Fibroblast of skin of abdomen (primary cell): ENCODE results near the gene TENM4. TPM values are rescaled to one million over a fixed set of nuclear protein-coding genes. Genes with fewer than 3 reads are reported as not detected.

ENCODE experiments used
- DNase-seq: peaks from one replicate; pipeline ENCODE4 v3.0.0-alpha.2; 2013
- polyA plus RNA-seq, 2 experiments: library from polyadenylated mRNA; unstranded; fragments of 120-200 nt; gene quantifications; one replicate each; pipeline ENCODE4 v1.2.1, GENCODE V29; 2013; ENCODE audit not compliant: insufficient read length in 2 of 2

TENM4 gene
- polyA plus RNA-seq (2013, experiment 1 of 2; ENCODE audit: insufficient read length), result 13.2 TPM
- 10.7 TPM for polyA plus RNA-seq (2013, experiment 2 of 2; ENCODE audit: insufficient read length)

DNA sequence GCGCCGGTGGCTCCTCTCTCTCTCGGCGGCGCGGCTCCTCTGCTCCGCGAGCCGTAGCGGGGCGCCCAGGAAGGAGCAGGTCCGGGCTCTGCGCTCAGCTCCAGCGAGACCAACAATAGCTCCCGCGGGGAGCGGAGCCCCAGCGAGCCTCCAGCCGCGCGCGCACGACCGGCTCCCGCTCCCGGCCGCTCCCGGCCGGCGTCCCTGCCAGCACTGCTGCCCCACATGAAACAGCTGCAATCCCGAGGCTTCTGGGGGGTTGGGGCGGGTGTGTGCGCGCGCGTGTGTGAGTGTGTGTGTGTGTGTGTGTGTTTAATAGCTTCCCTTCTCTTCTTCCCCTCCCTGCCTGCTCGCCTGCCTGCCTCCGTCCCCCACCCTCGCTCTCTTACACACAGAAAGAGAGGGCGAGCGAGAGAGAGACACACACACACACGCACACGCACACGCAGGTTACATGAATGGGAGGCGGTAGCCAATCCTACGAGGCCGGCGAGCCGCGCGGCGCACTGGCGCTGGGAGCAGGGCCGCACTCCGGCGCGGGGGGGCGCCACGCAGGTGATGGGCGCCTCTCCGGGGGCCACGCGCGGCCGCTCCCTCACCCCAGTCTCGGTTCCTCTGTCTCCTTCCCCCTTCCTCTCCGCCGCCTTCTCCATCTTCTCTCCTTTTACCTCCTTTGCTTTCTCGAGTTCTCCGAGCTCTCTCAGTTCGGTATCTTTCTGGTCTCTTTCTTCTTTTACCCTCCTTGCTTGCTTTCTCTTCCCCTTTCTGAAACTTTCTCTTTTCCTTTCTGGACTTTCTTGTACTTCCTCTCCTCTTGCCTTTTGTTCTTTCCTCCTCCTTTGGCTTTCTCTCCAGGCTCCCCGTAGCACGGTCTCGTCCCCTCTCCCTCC lies at the start of gene TENM4:
TSS of gene TENM4 (minus strand) at position 460 of the 890 bp plus-strand sequence. CDS start 371,086 bp downstream, outside the sequence.
- peak; percentile 94 for DNase-seq

- peak; percentile 35 for DNase-seq
These were observed 47.5 kb upstream of the TENM4 start for GRCh38 chr11:79488286-79488685.

DNA sequence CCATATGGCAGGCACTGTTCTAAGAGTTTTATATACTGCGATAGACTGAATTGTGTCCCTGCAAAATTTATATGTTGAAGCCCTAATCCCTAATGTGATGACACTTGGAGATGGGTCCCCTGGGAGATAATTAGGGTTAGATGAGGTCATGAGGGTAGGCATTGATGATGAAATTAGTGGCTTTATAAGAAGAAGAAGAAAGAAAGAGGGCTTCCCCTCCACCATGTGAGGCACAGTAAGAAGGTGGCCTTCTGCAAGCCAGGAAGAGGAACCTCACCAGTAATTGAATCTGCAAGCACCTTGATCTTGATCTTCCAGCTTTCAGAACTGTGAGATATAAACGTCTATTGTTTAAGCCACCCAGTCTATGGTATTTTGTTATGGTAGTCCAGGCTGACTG lies 46.6 kb upstream of the TENM4 start:
- no peak for DNase-seq

GRCh38 chr11:79486242-79486984 lies 45.6 kb upstream of the TENM4 start:
- DNase-seq, result no peak

GRCh38 chr11:79485694-79486093 lies 44.9 kb upstream of the TENM4 start:
- DNase-seq, result no peak

DNA sequence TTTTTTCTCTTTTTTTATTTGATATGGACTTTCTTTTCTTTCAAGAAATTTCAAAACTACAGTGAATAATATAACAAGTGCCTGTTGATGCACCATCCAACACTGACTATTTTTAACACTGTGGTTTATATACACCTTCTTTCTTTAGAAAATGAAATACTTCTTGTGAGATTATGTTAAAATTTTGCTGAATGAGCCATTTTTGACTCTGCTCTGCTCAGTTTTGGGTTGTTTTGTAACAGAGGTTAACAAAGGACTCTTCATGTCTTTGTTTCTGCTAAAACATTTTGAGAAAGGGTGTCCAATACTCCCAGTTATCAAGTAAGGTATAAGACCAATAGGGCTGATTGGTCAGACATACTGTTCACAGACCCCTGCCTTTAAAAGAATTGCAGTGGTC lies 44.0 kb upstream of the TENM4 start:
- no peak for DNase-seq

GRCh38 chr11:79482800-79483199 lies 42.0 kb upstream of the TENM4 start:
- DNase-seq, result no peak

- no peak for DNase-seq
These were observed 41.0 kb upstream of the TENM4 start for GRCh38 chr11:79481795-79482194.

DNA sequence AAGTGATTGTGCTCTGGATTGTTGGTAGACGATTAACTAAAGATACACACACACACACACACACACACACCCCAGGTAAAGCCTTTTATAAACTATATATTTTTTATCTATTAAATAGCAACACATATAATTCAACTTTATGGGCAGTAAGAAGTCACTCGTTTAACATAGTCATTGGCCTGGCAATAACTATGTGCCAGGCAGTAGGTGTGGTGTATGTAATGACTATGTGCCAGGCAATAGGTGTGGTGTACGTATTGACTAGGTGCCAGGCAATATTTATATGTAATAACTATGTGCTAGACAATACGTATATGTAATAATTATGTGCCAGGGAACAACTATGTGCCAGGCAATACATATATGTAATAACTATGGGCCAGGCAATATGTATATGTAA lies 40.0 kb upstream of the TENM4 start:
- no peak for DNase-seq

- no peak for DNase-seq
These were observed 32.1 kb upstream of the TENM4 start for GRCh38 chr11:79472819-79473529.

DNA sequence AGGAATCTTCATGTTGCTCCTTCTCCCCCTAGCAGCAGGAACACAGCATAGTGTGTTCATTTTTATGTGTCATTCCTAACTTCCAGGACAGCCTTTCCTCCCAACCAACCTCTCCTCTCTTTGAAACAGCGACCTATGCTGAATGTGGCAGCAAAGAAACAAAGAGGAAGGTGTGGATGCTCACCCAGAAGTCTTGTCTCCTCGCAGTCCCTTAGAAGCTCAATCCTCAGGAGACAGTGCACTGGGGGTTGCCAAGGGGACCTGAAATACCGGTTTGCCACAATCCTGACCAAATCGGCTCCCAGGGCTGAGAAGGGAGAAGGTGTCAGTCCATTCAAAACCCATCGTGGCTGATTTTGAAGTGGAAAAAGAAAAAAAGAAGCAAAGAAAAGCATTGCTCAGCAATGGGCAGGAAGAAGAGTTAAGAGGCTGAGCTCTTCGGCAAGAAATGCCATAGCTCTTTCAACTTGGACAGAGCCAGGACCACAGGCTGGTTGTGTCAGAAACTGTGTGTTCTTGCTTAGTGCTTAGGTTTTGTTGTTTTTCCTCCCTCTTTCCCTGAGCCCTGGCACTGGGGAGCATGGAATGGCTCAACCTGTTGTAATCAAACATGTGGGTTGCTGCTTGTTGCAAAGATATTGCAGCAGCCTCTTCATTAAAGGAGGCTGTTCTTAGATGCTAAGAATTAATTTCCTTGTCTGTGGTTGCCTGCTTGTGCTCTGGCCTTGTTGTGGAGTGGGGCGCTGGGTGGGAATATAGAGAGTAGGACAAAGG lies 30.4 kb upstream of the TENM4 start:
- no peak for DNase-seq

- no peak for DNase-seq
These were observed 29.3 kb upstream of the TENM4 start for GRCh38 chr11:79470161-79470560.

GRCh38 chr11:79467761-79468160 lies 26.9 kb upstream of the TENM4 start:
- DNase-seq, result no peak

DNA sequence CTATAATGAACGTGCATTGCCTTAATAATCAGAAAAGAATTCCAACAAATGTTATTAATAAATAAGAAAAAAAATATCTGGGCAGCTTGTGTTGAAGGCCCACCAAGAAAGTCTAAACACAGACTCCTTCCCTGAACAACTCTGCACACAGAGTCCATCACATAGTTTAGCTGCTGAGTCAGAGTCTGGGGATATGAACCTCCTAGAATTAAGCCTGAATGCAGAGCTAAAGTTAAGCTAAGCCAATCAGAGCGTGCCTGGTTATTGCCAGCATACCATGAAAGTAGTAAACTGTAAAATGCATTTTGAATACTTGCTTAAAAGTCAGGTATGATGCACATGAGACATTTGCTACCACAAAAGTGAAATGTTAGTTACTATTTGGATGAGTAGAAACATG lies 25.6 kb upstream of the TENM4 start:
- peak; percentile 85 for DNase-seq

DNA sequence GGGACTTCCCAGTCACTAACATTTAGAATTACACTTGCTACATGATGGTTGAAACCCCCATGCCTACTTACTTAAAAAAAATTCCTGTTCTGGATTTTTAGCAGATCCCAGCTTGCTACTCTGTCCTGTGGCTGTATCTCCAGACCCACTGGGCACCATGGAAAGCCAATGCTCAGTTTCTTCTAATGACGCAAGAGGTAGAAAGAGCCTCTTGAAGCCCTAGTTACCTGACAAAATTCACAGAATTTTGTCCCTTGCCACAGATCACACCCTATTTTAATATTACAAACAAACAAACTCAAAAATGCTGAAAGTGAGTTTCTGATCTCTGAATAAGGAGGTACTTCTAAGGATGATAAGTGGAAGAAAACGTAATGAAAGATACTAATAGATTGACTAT lies 24.3 kb upstream of the TENM4 start:
- DNase-seq, result no peak

GRCh38 chr11:79461666-79462645 lies 21.1 kb upstream of the TENM4 start:
- no peak for DNase-seq

DNA sequence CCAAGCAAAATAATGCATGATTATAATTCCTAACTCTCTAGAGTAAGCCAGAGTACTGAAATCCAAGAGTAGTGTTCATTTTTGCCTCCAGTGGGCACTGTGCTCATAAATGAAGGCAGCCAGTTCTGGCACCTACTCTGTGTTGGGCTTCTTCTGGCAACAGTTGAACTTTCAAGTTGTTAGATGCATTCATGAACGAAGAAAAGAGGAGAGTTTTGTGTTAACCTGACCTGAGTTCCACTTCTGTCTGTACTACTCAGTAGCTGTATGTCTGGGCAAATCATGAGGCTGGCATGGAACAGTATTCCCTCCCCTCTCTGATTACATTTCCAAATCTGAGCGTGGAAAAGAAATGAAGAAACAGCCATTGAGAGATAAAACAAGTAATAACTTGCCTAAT lies 20.3 kb upstream of the TENM4 start:
- peak; percentile 55 for DNase-seq

- DNase-seq, result no peak
These were observed 17.9 kb upstream of the TENM4 start for GRCh38 chr11:79458709-79459108.

GRCh38 chr11:79456501-79456900 lies 15.7 kb upstream of the TENM4 start:
- DNase-seq, result no peak

DNA sequence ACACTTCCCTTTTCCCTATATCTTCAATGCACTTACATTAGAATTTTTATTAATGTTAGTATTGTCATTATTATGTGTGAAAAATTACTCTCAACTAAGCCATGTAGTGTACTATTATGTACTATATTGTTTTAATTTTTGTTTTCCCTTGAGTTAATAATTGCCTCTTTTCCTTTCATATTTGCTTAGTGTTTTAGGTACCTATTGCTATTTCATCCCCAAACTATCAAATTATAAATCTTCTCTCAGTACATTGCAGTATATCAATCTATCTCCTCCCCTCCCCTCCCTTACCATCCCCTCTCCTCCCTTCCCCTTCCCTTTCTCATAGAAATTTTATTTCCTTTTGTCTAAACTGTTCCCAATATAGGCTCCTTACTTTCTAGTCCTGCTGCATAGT lies 12.8 kb upstream of the TENM4 start:
- no peak for DNase-seq

GRCh38 chr11:79449040-79449439 lies 8.2 kb upstream of the TENM4 start:
- DNase-seq, result no peak
